A549 (cell line): ENCODE data around the gene TMEM132D.

Experiments used
- CTCF ChIP-seq: fragments of >200 bp; sonication (Bioruptor Twin); formaldehyde crosslinking; IDR thresholded peaks from 3 replicates; pipeline ENCODE4 v1.5.1; 2016
- HDAC2 ChIP-seq: fragments of 200-600 bp; sonication (generic); IDR thresholded peaks from 2 replicates; pipeline ENCODE4 v1.6.1; 2016
- POLR2A ChIP-seq: IDR thresholded peaks from 2 replicates; pipeline ENCODE4 v1.6.1; 2012; ENCODE audit warnings: mild to moderate bottlenecking, low read length

GRCh38 chr12:129900306-129900705 lies 3.5 kb downstream of the TMEM132D start:
- TF ChIP-seq POLR2A (no peak), HDAC2 (no peak), CTCF (no peak)
